Uterus (tissue), 2 donors: ENCODE data around the gene ATP23.

ENCODE experiments used
- POLR2A ChIP-seq, 2 donors: fragments of 450-650 bp; IDR thresholded peaks; one replicate each; pipeline ENCODE4 v1.6.1; 2016; ENCODE audit warnings: antibody characterized with exemption in 2 of 2, mild to moderate bottlenecking in 1 of 2, moderate library complexity in 1 of 2
- TF ChIP-seq, protein P1 (sequence below), 4 experiments: fragments of 200-600 bp in 2 of 4; fragments of 450-650 bp in 2 of 4; sonication (generic) in 2 of 4; IDR thresholded peaks; one replicate each; pipeline ENCODE4 v1.5.1; 2016 to 2019; ENCODE audit warnings: antibody characterized with exemption in 4 of 4, mild to moderate bottlenecking in 2 of 4, moderate library complexity in 1 of 4

DNA sequence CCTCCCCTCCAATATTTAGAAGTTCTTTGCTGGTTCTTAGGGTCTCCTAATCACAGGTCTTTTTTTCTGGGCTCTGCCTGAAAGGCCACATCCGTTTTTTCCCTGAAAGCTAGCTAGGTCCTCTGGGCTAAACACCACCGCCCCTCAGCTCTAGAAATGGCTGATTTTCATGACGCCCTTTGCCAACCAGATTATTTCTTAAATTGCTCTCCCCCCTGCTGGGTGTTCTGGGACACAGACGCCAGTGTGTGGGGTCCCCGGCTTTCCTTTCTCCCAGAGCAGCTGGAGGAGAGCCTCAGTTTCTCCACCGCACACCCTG lies 45.3 kb upstream of the ATP23 start:
- TF ChIP-seq, protein P1, sequence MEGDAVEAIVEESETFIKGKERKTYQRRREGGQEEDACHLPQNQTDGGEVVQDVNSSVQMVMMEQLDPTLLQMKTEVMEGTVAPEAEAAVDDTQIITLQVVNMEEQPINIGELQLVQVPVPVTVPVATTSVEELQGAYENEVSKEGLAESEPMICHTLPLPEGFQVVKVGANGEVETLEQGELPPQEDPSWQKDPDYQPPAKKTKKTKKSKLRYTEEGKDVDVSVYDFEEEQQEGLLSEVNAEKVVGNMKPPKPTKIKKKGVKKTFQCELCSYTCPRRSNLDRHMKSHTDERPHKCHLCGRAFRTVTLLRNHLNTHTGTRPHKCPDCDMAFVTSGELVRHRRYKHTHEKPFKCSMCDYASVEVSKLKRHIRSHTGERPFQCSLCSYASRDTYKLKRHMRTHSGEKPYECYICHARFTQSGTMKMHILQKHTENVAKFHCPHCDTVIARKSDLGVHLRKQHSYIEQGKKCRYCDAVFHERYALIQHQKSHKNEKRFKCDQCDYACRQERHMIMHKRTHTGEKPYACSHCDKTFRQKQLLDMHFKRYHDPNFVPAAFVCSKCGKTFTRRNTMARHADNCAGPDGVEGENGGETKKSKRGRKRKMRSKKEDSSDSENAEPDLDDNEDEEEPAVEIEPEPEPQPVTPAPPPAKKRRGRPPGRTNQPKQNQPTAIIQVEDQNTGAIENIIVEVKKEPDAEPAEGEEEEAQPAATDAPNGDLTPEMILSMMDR (IDR thresholded peaks at IDR 0.05) = peak in 3 of 4 experiments; percentile 22 to 37 (median 34)
- no peak for TF ChIP-seq POLR2A (IDR thresholded peaks at IDR 0.05)
